Activated CD4-positive, alpha-beta T cell treated with anti-CD3 and anti-CD28 coated beads, Interleukin-2, amount 10 ng/mL, durations not matched to agents 24 days and 14 days (primary cell): ENCODE results near the gene AMBRA1. TPM values are rescaled to one million over a fixed set of nuclear protein-coding genes. Genes with fewer than 3 reads are reported as not detected.

Experiments
- DNase-seq: peaks from one replicate; pipeline ENCODE4 v3.0.0; 2022
- H3K27ac Mint-ChIP-seq: one replicate; pipeline ENCODE4 v1.8.0; 2022; ENCODE audit warnings: mild to moderate bottlenecking, mixed read lengths
- H3K27me3 Mint-ChIP-seq: one replicate; pipeline ENCODE4 v1.8.0; 2022; ENCODE audit warnings: mixed read lengths
- H3K36me3 Mint-ChIP-seq: one replicate; pipeline ENCODE4 v1.8.0; 2022; ENCODE audit warnings: low read depth, mild to moderate bottlenecking, mixed read lengths
- H3K4me1 Mint-ChIP-seq: one replicate; pipeline ENCODE4 v1.8.0; 2021; ENCODE audit warnings: mixed read lengths
- H3K4me3 Mint-ChIP-seq: one replicate; pipeline ENCODE4 v1.8.0; 2022; ENCODE audit warnings: mild to moderate bottlenecking, moderate library complexity, mixed read lengths
- H3K9me3 Mint-ChIP-seq: one replicate; pipeline ENCODE4 v1.8.0; 2021; ENCODE audit warnings: mixed read lengths
- intact Hi-C: fragments of 100-400 bp; cut with micrococcal nuclease; formaldehyde crosslinking; loops from one replicate; pipeline ENCODE4 v1.15.1; 2023
- total RNA-seq: library from RNA; stranded (reverse); gene quantifications from 2 replicates; pipeline ENCODE4 v1.2.3, GENCODE V29; 2022

The AMBRA1 gene
- total RNA-seq, 1 donor from 2014 or later: 27.7 TPM

GRCh38 chr11:46465683-46466082, 128.1 kb downstream of the AMBRA1 start:
- H3K27ac Mint-ChIP-seq: no peak overlapping the region

DNA sequence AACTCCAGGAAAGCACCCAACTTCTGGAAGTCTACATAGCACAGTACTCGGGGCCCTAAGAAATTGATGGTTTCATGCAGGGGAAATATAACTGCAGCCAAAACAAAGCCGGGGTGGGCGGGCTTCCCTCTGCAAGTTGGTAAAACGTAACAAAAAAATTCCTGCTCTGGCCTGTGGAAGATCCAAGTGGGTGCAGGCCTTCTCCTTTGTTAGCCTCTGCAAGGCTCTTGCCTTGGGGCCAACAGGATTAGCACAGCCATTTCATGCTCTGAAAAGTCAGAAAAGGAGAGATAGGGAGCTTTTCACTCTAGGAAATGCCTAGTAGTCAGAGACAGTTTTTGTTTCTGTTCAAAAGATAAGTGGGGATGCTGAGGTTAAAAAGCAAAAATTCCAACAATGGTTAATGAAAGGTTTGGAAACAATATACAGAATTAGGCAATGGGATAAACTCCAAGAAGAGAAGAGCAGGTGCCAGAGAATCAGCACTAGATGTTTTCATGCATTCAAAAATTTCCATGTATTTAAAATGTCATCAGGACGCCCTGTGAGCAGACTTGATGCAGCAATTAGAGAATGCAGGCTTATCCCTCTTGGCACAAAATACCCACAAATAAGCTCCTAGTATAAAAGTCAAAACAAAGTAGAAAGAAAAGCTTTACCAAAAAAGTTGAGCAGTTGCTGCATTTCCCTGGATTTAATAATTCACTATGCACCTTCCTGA, 130.0 kb downstream of the AMBRA1 start:
- intact Hi-C loops: no loop called here
- Mint-ChIP-seq H3K27ac (no peak overlapping the region), H3K36me3 (no peaks in the 10 kb centered on the region), H3K4me1 (peaks cover 8% of the 10 kb centered on the region), H3K27me3 (no peaks in the 10 kb centered on the region), H3K9me3 (no peaks in the 10 kb centered on the region), H3K4me3 (no peak overlapping the region)
- no peak for DNase-seq

More at GRCh38 chr11:46465683-46466082, 128.1 kb downstream of the AMBRA1 start:
- H3K9me3 Mint-ChIP-seq: no peaks in the 10 kb centered on the region
- peaks cover 9% of the 10 kb centered on the region for H3K4me1 Mint-ChIP-seq
- no peak overlapping the region for H3K4me3 Mint-ChIP-seq
- no peaks in the 10 kb centered on the region for H3K36me3 Mint-ChIP-seq
- DNase-seq: no peak
- intact Hi-C loops: no loop called here
- no peaks in the 10 kb centered on the region for H3K27me3 Mint-ChIP-seq

- no peak for DNase-seq
- intact Hi-C loops: no loop called here
- H3K9me3 Mint-ChIP-seq: no peaks in the 10 kb centered on the region
These were observed 132.3 kb downstream of the AMBRA1 start for GRCh38 chr11:46461461-46461927.

DNA sequence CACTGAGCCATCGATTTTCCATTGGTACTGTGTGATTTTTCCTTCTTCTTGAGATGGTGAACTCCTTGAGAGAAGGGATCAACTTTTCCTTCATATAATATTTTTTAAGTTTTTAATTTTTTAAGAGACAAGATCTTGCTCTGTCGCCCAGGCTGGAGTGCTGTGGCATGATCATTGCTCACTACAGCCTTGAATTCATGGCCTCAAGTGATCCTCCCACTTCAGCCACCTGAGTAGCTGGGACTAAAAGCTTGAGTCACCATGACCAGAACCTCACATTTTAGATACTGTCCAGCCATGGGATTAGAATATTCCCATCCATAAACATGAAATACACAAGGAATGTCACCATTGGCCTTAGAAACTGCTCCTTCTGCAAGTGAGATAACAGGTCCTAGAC, 135.3 kb downstream of the AMBRA1 start:
- intact Hi-C loops: no loop called here
- Mint-ChIP-seq H3K4me1 (peaks cover 8% of the 10 kb centered on the region), H3K4me3 (no peak overlapping the region), H3K27me3 (no peaks in the 10 kb centered on the region), H3K9me3 (no peaks in the 10 kb centered on the region), H3K36me3 (peaks cover 6% of the 10 kb centered on the region), H3K27ac (no peak overlapping the region)
- DNase-seq: no peak

More at GRCh38 chr11:46461461-46461927, 132.3 kb downstream of the AMBRA1 start:
- Mint-ChIP-seq H3K4me3 (no peak overlapping the region), H3K27me3 (no peaks in the 10 kb centered on the region), H3K4me1 (peaks cover 9% of the 10 kb centered on the region), H3K27ac (no peak overlapping the region), H3K36me3 (no peaks in the 10 kb centered on the region)

DNA sequence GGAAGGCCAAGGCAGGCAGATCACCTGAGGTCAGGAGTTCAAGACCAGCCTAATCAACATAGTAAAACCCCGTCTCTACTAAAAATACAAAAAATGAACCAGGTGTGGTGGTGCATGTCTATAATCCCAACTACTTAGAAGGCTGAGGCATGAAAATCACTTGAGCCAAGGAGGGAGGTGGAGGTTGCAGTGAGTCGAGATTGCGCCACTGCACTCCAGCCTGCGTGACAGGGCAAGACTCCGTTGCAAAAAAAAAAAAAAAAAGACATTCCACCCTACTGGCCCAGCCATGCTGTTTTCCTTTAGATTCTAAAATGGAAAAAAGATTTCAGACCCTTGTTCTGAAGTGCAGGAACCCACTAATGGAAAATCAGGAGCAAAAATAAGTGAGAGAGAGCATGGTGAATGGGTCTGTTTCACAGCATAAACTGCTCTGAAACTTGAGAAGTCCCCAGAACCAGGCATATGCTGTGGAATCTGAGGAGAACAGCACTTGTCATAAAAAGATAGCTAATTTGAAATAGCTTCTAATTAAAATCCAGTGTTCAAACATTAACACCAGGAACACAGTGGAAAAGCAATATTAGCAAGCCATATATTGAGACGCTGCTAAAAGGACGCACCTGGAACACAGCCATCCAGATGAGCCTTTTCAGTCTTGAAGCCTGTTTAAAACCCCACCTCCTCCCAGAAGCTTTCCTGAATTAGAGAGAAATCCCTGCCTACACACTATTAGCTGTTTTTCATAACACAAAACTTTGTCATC, 136.0 kb downstream of the AMBRA1 start:
- peaks cover 6% of the 10 kb centered on the region for H3K36me3 Mint-ChIP-seq
- no peak for DNase-seq
- no peaks in the 10 kb centered on the region for H3K27me3 Mint-ChIP-seq
- H3K9me3 Mint-ChIP-seq: no peaks in the 10 kb centered on the region
- intact Hi-C loops: no loop called here
- H3K4me1 Mint-ChIP-seq: peaks cover 8% of the 10 kb centered on the region
- H3K27ac Mint-ChIP-seq: no peak overlapping the region
- no peak overlapping the region for H3K4me3 Mint-ChIP-seq

DNA sequence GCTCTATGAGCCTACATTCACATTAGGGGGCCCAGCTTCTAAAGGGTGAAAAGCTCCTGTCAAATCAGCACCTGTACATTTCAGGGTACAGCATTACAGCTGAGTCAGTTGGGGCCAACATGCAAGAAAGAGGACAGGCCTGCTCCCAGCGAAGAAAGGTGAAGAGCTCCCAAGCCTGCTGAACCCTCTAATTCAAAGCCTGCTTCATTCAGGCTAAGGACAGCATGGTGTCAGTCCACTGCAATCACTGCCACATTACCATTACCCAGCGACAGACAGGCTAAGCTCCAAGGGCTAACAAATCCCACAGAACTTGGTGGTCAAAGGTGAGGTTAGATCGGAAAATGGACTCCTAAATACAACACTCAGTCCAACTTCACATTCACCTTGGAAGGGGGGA, 136.8 kb downstream of the AMBRA1 start:
- H3K4me3 Mint-ChIP-seq: no peak overlapping the region
- peaks cover 6% of the 10 kb centered on the region for H3K36me3 Mint-ChIP-seq
- no peaks in the 10 kb centered on the region for H3K27me3 Mint-ChIP-seq
- DNase-seq: no peak
- no peak overlapping the region for H3K27ac Mint-ChIP-seq
- H3K4me1 Mint-ChIP-seq: peaks cover 8% of the 10 kb centered on the region
- no peaks in the 10 kb centered on the region for H3K9me3 Mint-ChIP-seq
- intact Hi-C loops: no loop called here

DNA sequence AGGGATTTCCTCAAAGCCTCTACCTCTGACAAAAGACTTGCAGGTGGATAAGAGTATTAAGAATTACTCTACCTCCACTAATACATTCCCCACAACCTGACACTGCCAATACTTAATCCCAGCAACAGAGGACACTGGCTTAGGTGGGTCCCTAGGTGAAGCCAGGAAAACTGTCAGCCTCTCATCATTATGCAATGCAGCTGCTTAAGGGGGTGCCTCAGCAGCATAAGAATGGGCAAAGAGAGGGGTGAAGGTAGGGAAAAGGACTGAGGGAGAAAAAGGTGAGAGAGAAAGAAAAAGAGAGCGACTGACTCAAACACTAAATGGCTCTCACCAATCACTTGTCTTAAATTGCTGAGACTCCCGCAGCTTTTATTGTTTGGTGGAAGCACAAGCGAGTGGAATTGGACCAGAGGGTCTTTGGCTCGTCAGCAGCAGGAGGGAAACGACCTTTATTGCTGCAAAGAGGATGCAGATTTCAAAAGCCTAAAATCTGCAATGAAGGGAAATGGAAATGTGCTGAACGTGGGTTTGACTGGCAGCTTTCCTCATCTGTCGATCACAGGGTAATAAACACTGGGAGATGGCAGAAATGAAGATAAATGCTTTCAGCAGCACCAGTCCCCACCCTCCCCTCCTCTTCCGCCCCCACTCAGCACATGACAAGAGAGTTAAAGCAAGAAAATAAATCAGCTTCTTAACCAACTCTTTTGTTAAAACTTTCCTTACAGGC, 137.4 kb downstream of the AMBRA1 start:
- no peak for DNase-seq
- Mint-ChIP-seq H3K27ac (no peak overlapping the region), H3K9me3 (no peaks in the 10 kb centered on the region), H3K36me3 (peaks cover 6% of the 10 kb centered on the region), H3K27me3 (no peaks in the 10 kb centered on the region), H3K4me3 (no peak overlapping the region), H3K4me1 (peaks cover 8% of the 10 kb centered on the region)
- intact Hi-C loops: no loop called here

- no peak overlapping the region for H3K27ac Mint-ChIP-seq
- H3K4me3 Mint-ChIP-seq: no peak overlapping the region
- H3K36me3 Mint-ChIP-seq: peaks cover 6% of the 10 kb centered on the region
- no peak for DNase-seq
- no peaks in the 10 kb centered on the region for H3K9me3 Mint-ChIP-seq
- peaks cover 8% of the 10 kb centered on the region for H3K4me1 Mint-ChIP-seq
- intact Hi-C loops: no loop called here
- no peaks in the 10 kb centered on the region for H3K27me3 Mint-ChIP-seq
These were observed 138.0 kb downstream of the AMBRA1 start for GRCh38 chr11:46455834-46456233.

- no peaks in the 10 kb centered on the region for H3K9me3 Mint-ChIP-seq
- DNase-seq: no peak
- peaks cover 13% of the 10 kb centered on the region for H3K4me1 Mint-ChIP-seq
- H3K36me3 Mint-ChIP-seq: peaks cover 6% of the 10 kb centered on the region
- no peak overlapping the region for H3K4me3 Mint-ChIP-seq
- no peak overlapping the region for H3K27ac Mint-ChIP-seq
- no peaks in the 10 kb centered on the region for H3K27me3 Mint-ChIP-seq
- intact Hi-C loops: no loop called here
These were observed 140.8 kb downstream of the AMBRA1 start for GRCh38 chr11:46452918-46453517.

GRCh38 chr11:46451759-46452158, 142.1 kb downstream of the AMBRA1 start:
- H3K9me3 Mint-ChIP-seq: no peaks in the 10 kb centered on the region
- intact Hi-C loops: no loop called here
- peaks cover 13% of the 10 kb centered on the region for H3K4me1 Mint-ChIP-seq
- no peak overlapping the region for H3K4me3 Mint-ChIP-seq
- peaks cover 6% of the 10 kb centered on the region for H3K36me3 Mint-ChIP-seq
- no peak for DNase-seq
- H3K27me3 Mint-ChIP-seq: no peaks in the 10 kb centered on the region
- H3K27ac Mint-ChIP-seq: no peak overlapping the region

DNA sequence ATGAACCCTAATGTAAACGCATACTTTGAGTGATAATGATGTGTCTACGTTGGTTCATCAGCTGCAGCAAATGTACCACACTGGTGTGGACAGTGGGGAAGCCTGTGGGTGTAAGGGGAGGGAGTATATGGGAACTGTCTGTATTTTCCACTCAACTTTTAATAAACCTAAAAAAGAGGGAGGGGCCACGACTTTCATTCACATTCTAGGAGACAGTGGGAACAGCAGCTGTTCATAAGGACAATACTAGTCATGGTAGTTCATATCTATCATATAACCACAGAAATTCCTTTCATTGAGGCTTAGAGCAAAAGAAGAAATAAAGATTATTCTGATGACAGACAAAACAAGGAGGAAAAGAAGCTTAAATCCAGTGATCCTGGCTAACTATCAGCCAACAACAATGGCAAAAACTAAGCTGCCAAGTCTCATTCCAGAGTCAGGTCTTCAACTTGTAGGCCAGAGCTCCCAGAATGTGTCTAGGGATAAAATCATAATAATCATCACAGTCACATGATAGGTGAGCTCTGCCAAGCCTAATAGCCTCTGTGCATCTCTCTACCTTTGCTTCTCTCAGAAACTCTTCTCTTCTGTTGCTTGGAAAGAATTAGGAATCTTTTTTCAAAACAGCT, 142.9 kb downstream of the AMBRA1 start:
- no peak overlapping the region for H3K4me3 Mint-ChIP-seq
- intact Hi-C loops: no loop called here
- no peaks in the 10 kb centered on the region for H3K9me3 Mint-ChIP-seq
- no peaks in the 10 kb centered on the region for H3K27me3 Mint-ChIP-seq
- peaks cover 6% of the 10 kb centered on the region for H3K36me3 Mint-ChIP-seq
- peaks cover 13% of the 10 kb centered on the region for H3K4me1 Mint-ChIP-seq
- no peak overlapping the region for H3K27ac Mint-ChIP-seq
- no peak for DNase-seq

- intact Hi-C loops: no loop called here
- no peaks in the 10 kb centered on the region for H3K27me3 Mint-ChIP-seq
- peaks cover 6% of the 10 kb centered on the region for H3K36me3 Mint-ChIP-seq
- peaks cover 7% of the 10 kb centered on the region for H3K4me1 Mint-ChIP-seq
- no peak overlapping the region for H3K27ac Mint-ChIP-seq
- H3K9me3 Mint-ChIP-seq: no peaks in the 10 kb centered on the region
- no peak overlapping the region for H3K4me3 Mint-ChIP-seq
- DNase-seq: no peak
These were observed 146.3 kb downstream of the AMBRA1 start for GRCh38 chr11:46447544-46447943.
